GM19468 (cell line): ENCODE results near the gene DBF4B.

Source experiments
- ATAC-seq: cut with Tn5 transposase; IDR thresholded peaks from one replicate; pipeline ENCODE4 v1.9.1; 2021; ENCODE audit warnings: mild to moderate bottlenecking, moderate library complexity, moderate number of reproducible peaks; ENCODE audit not compliant: unreplicated experiment; ENCODE audit errors: extremely low read depth

The DBF4B gene

DNA sequence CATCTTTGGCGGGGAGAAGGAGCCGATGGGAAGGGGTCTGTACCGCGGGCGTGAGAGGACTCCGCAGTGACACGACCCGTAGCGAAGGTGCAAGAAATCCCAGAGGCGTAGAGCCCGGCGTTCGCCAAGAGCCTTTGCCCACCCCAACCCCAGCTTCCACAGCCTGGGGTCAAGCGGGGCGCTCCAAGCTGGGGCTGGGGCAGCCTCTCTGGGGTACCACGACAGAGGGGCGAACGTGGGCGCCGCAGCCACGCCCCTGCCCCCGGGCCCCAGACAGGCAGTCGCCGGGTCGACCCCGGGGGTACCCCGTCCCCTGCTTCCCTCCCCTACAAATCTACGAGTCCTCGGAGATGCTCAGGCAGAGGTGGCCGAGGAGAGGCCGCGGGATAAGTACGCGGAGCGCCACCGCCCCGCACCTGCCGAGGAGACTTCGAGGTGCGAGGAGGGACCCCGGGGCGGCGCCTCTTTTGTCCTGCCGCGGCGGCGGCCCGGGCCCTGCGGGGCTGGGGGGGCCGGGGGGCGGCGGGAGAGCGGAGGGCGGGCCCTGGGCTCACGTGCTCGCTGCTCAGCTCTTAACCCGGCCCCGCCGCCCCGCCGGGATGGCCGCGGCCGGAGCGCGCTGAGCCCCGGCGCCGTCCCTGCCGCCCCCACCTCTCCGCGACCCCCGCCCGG lies 50.1 kb downstream of the DBF4B start, which contains the start of gene ADAM11:
Gene ADAM11, plus strand, starts transcription at position 575 of the 672 bp plus-strand sequence. CDS start 212 bp downstream, outside the sequence.
- no peak for ATAC-seq

GRCh38 chr17:44759086-44759915 lies 50.8 kb downstream of the DBF4B start:
- no peak for ATAC-seq

GRCh38 chr17:44759916-44760243 lies 51.4 kb downstream of the DBF4B start:
- no peak for ATAC-seq

DNA sequence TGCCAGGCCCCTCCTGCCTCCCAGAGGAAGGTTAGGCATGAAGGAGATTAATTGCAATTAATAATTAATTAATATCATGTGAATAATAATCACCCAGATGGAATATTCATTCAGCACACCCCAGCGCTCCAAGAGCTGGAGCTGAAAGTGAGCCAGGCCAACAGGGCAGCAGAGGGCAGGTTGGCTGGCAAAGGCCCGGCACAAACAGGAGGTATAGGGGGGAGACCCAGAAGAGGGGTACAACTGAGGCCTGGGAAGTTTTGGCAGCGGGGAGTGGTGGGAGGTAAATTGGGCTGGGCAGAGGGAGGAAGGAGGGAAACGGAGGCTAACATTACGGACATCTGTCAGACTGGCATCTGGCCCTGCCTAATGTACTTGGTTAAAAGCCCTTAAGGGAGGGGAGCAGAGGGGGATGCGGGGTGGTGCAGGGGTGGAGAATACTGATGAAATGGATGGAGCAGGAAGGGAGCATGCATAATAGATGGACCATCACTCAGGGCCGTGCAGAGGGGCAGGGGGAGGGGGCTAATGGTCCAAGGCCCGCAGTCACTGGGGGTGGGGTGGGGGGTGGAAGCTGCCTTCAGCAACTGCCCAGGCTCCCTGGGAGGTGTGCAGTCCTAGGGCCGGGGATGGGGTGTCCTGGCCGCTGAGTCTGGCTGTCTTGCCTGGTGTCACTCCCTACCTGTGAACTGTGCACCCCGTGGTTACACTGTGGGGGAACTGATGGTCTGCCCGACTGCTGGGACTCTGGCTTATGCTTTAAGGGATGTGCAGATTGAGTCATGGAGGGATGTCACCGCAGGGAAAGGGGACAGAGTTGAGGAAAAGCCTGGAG lies 52.2 kb downstream of the DBF4B start:
- ATAC-seq, result no peak

DNA sequence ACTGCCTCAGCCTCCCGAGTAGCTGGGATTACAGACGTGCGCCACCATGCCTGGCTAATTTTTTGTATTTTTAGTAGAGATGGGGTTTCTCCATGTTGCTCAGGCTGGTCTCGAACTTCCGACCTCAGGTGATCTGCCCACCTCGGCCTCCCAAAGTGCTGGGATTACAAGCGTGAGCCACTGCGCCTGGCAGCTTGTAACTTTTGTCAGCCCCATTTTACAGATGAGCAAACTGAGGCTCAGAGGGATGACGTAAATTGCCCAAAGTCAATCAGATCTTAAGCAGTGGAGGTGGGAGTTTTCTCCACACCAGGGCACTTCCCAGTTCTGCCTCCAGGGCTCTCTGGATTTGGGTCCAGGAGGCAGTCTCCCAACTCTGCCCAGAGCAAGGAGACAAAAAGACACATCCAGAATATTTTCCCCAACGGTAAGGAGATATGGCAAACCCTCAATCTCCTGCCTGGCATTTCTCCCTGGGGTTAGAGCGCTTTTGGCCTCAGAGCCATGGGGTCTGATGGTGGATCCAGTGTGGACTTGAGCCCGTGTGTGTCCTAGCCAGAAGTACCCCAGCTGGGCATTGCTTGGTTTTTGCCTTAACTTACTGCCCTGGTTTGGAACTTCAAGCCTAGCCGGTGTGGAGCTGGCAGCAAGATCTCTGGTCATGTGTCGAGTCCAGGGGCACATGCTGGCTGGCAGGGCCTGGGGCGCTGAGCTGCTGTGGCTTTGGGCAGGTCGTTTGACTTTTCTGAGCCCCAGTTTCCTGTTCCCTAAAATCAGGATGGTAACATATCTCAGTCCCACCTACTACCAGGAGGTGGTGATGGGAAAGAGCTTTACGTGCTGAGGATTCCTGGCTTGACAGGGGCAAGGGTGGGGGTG lies 53.7 kb downstream of the DBF4B start:
- no peak for ATAC-seq

DNA sequence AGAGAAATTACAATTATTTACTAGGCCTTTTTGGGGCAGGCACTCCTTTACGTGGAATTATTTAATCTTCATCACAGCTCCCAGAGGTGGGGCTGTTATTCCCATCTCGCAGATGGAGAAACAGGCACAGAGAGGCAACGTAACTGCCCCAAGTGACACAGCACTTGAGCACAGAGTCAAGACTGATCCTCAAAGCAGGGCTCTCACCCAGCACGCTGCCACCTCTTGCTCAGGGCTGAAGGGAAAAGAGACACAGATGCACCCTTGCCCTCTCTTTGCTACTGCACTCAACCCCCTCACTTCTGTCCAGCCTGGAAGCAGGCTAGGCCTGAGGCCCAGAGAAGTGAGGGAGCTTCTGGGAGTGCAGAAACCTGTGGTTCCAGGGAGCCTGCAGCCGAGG lies 54.7 kb downstream of the DBF4B start:
- ATAC-seq, result no peak

DNA sequence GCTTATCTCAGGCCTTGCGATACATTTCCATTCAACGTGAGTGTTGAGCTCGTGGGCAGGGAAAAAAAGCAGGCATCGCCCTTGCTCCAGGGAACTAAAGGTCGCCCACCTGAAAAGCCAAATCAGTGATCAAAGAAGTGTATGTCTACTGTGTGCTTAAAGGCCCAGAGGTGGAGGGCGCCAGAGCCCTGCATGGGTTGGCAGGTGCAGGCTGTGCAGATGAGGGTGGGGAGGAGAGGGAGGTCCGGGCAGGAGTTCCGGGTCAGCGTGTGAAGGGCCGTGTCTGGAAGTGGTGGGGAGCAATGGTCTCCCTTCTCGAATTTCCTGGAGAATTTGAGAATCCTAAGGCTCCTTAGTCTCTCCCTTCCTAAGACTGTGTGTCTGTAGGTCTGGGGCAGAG lies 57.5 kb downstream of the DBF4B start:
- ATAC-seq, result no peak

DNA sequence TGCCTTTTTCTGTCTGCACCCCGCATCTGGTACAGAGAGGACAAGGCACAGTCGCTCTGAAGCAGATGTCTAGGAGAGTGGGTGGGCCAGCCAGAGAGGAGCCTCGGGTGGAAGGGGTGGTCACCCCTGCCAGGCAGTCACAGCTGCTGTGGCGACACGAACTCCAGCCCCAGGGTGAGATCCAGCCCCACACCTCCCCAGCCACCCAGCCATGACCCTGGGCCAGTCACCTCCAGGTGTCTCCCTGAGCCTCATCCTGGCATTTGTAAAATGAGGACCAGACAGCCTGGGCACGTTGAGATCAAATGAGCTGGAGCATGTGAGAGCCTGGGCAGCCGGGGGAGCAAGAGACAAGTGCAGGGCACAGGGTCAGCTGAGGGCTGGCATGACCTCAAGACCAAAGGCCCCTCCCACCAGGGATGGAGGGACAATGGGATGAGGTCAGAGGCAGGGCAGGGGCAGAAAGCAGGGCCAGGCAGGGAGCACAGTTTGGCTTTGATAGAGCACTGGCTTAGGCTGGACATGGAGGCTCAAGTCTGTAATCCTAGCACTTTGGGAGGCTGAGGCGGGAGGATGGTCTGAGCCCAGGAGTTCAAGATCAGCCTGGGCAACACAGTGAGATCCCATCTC lies 58.1 kb downstream of the DBF4B start:
- no peak for ATAC-seq

GRCh38 chr17:44767493-44767892 lies 59.0 kb downstream of the DBF4B start:
- ATAC-seq, result no peak

- ATAC-seq, result no peak
Measured at GRCh38 chr17:44768505-44769142, 60.2 kb downstream of the DBF4B start.

- no peak for ATAC-seq
Measured at GRCh38 chr17:44769230-44769629, 60.8 kb downstream of the DBF4B start.

DNA sequence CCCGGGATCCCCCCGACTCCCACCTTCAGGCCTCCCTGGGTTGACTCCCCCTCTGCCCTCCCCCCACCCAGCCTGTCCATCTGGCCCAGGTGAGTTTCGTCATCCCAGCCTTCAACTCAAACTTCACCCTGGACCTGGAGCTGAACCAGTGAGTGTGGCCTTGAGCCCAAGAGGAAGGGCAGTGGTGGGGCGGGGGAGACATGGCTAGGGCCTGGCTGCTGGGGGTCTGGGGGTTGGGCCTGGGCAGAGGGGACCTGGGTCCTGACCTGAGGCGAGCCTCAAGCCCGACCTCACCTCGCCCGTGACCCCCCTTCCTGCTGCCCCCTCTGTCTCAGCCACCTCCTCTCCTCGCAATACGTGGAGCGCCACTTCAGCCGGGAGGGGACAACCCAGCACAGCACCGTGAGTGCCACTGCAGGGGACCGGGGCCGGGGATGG lies 61.2 kb downstream of the DBF4B start:
- ATAC-seq, result no peak

DNA sequence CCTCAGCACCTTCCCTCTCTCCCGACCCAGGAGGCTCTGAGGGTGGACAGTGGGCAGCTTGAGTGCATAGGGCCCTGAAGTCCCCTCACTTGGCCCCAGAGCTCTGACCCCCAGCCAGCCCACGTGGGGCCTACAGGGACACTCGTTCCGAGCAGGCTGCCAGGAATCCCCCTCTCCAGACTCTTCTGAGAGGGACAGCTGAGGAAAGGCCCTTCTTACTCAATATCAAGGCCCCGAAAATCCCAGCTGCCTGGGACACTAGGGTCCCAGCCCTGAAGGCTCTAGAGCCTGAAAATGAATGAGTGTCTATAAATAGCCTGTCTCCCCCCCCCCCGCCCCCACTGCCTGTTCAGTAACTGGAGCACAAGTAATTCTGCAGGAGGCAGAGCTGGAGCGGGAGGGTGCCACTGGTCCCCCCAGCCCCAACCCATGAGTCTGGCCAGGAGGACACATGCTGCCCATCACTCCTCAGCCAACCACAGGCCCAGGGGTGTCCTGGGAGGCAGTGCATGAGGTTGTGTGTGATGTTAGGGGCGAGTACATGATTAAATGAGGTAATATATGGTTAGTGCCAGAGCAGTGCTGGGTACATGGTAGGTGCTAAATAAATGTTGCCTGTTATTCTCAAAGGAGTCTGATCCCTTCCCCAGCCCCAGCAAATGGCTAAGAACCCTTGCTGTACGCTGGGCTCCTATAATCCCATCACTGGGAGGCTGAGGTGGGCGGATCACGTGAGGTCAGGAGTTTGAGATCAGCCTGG lies 61.9 kb downstream of the DBF4B start:
- no peak for ATAC-seq

GRCh38 chr17:44772308-44773045 lies 64.0 kb downstream of the DBF4B start:
- ATAC-seq, result no peak

DNA sequence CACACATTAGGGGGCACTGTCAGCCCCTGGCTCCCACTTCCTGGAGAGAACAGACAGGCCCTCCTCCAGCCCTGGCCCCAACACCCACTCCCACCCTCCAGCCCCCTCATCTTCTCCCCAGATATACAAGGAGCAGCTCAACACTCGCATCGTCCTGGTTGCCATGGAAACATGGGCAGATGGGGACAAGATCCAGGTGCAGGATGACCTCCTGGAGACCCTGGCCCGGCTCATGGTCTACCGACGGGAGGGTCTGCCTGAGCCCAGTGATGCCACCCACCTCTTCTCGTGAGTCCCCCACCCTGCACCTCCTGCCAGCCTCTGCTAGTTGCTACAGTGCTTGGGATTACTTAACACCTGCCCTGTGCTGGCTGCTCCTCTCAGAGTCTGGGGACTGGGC lies 64.7 kb downstream of the DBF4B start:
- no peak for ATAC-seq

GRCh38 chr17:44774271-44775135 lies 66.0 kb downstream of the DBF4B start:
- ATAC-seq, result no peak
